ENCODE data around the gene EPAS1. TPM values are rescaled to one million over a fixed set of nuclear protein-coding genes. Genes with fewer than 3 reads are reported as not detected.

EPAS1 gene
- total and polyA plus RNA-seq, 9 of the 15 experiments (the other 6 are each of a cell fraction or from before 2014, with no cell fraction given): 0.25 to 11.2 (median 4.1) TPM

DNA sequence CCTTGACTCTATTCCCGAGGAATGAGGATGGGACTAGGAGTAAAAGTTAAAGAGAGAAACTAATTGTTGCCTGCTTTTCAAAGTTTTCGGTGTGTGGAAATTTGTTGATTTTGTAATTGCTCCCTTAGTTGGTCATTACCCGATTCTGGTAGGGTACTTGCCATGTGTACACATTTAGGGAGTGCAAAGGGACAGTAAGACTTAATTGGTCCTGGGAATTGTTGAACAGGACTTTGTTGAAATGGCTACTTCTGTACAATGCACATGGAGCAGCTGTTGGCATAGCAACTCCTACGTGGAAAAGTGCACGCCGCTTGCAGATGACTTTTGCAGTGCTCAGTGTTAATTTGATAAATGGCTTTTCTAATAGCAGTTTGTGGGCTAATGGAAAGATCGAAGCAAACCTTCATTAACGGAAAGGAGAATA, 22.9 kb downstream of the EPAS1 start:
- Histone ChIP-seq H3K36me3 (ENCODE audit: control insufficient read depth, insufficient read depth, low read length) (no peaks in the 10 kb centered on the region), H3K9me3 (replicated peaks; ENCODE audit: control insufficient read depth, insufficient read depth, low read depth, low read length) (no peaks in the 10 kb centered on the region), H4K20me1 (replicated peaks; ENCODE audit: control insufficient read depth, insufficient read depth, low read length) (no peaks in the 10 kb centered on the region), H3K4me2 (ENCODE audit: insufficient read depth, low read length) (no peak overlapping the region), H2AFZ (ENCODE audit: low read depth, low read length) (no peak overlapping the region), H3K27me3 (ENCODE audit: control insufficient read depth in 2 of 2, insufficient read depth in 2 of 2, low read length in 2 of 2) (no peaks in the 10 kb centered on the region), H3K4me1 (replicated peaks in 1 of 2; ENCODE audit: control insufficient read depth in 2 of 2, insufficient read depth in 2 of 2, low read length in 2 of 2) (peaks cover 14 to 61% of the 10 kb centered on the region in 2 experiments), H3K4me3 (no peak overlapping the region), H3K27ac (ENCODE audit: extremely low read depth, low read depth, low read length) (no peak overlapping the region), H3K9ac (ENCODE audit: insufficient read depth in 1 of 2, low read depth in 2 of 2, low read length in 2 of 2) (no peak overlapping the region), H3K9me1 (ENCODE audit: control insufficient read depth, insufficient read depth, low read length) (peaks cover 5% of the 10 kb centered on the region), H3K79me2 (ENCODE audit: control insufficient read depth, insufficient read depth, low read length) (no peaks in the 10 kb centered on the region)
- POLR2A ChIA-PET: no interaction called here
- no peak for DNase-seq (ENCODE audit: extremely low read depth in 1 of 4, low spot score in 3 of 4)
- ATAC-seq: no peak
- in situ Hi-C loops (cut with MboI): no loop called here
- BruUV-seq (replicated peaks): no TSS peak
- CTCF ChIA-PET (ENCODE audit: low intra/inter-chr PET ratio): no interaction called here
- 85% methylated on average over 8 of the region's 8 CpGs for WGBS (ENCODE audit: insufficient coverage, low coverage, missing lambda C conversion rate)
- intact Hi-C loops (cut with micrococcal nuclease): no loop called here
- FAIRE-seq: no peak
- TF ChIP-seq HDAC3 (IDR thresholded peaks at IDR 0.05; ENCODE audit: borderline replicate concordance, partially characterized antibody) (no peak), NR4A1 (CRISPR knock-in tag; IDR thresholded peaks at IDR 0.05) (no peak), NR4A1 (tag; IDR thresholded peaks at IDR 0.05) (0 out of 2 replicates have a peak, but pooled peaks have one; percentile 25), PBX2 (CRISPR knock-in tag; IDR thresholded peaks at IDR 0.05; ENCODE audit: low read depth) (no peak), PBX2 (tag; conservative IDR thresholded peaks at IDR 0.05; ENCODE audit: low read depth) (no peak), RFX1 (IDR thresholded peaks at IDR 0.05) (peak; percentile 53), FOXJ3 (CRISPR knock-in tag; IDR thresholded peaks at IDR 0.05) (no peak), MYNN (IDR thresholded peaks at IDR 0.05) (no peak), MYNN (CRISPR knock-in tag; IDR thresholded peaks at IDR 0.05) (no peak), ZNF717 (CRISPR knock-in tag; IDR thresholded peaks at IDR 0.05) (no peak), CEBPB (tag; IDR thresholded peaks at IDR 0.05) (no peak), SETDB1 (IDR thresholded peaks at IDR 0.05; ENCODE audit: low read length) (no peak), GTF2A2 (tag; IDR thresholded peaks at IDR 0.05) (peak; percentile 39; the same call in 1 of the 2 replicates), MBD2 (IDR thresholded peaks at IDR 0.05; ENCODE audit: borderline replicate concordance, low read depth) (no peak)
- TF ChIP-seq, protein P1, sequence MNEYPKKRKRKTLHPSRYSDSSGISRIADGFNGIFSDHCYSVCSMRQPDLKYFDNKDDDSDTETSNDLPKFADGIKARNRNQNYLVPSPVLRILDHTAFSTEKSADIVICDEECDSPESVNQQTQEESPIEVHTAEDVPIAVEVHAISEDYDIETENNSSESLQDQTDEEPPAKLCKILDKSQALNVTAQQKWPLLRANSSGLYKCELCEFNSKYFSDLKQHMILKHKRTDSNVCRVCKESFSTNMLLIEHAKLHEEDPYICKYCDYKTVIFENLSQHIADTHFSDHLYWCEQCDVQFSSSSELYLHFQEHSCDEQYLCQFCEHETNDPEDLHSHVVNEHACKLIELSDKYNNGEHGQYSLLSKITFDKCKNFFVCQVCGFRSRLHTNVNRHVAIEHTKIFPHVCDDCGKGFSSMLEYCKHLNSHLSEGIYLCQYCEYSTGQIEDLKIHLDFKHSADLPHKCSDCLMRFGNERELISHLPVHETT (CRISPR knock-in tag; conservative IDR thresholded peaks at IDR 0.05 in 1 of 2, IDR thresholded peaks at IDR 0.05 in 1 of 2): 0 out of 4 replicates have a peak, but pooled peaks of 1 of the 2 experiments have one; percentile 14
- TF ChIP-seq, protein P2, sequence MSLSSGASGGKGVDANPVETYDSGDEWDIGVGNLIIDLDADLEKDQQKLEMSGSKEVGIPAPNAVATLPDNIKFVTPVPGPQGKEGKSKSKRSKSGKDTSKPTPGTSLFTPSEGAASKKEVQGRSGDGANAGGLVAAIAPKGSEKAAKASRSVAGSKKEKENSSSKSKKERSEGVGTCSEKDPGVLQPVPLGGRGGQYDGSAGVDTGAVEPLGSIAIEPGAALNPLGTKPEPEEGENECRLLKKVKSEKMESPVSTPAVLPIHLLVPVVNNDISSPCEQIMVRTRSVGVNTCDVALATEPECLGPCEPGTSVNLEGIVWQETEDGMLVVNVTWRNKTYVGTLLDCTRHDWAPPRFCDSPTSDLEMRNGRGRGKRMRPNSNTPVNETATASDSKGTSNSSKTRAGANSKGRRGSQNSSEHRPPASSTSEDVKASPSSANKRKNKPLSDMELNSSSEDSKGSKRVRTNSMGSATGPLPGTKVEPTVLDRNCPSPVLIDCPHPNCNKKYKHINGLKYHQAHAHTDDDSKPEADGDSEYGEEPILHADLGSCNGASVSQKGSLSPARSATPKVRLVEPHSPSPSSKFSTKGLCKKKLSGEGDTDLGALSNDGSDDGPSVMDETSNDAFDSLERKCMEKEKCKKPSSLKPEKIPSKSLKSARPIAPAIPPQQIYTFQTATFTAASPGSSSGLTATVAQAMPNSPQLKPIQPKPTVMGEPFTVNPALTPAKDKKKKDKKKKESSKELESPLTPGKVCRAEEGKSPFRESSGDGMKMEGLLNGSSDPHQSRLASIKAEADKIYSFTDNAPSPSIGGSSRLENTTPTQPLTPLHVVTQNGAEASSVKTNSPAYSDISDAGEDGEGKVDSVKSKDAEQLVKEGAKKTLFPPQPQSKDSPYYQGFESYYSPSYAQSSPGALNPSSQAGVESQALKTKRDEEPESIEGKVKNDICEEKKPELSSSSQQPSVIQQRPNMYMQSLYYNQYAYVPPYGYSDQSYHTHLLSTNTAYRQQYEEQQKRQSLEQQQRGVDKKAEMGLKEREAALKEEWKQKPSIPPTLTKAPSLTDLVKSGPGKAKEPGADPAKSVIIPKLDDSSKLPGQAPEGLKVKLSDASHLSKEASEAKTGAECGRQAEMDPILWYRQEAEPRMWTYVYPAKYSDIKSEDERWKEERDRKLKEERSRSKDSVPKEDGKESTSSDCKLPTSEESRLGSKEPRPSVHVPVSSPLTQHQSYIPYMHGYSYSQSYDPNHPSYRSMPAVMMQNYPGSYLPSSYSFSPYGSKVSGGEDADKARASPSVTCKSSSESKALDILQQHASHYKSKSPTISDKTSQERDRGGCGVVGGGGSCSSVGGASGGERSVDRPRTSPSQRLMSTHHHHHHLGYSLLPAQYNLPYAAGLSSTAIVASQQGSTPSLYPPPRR (CRISPR knock-in tag; IDR thresholded peaks at IDR 0.05; ENCODE audit: borderline replicate concordance): no peak
